K562 (cell line): ENCODE measurements around the gene GRK3. TPM values are rescaled to one million over a fixed set of nuclear protein-coding genes. Genes with fewer than 3 reads are reported as not detected.

ENCODE experiments used
- ATAC-seq: fragments of 200-7000 bp; cut with Tn5 transposase; 3 replicates; pipeline ENCODE4 v1.9.1; 2020; ENCODE audit warnings: moderate library complexity
- BruUV-seq: library from RNA; stranded (reverse); fragments of 400-500 nt; replicated peaks from 2 replicates; lab custom pipeline; 2021; lab: Mats Ljungman, UMichigan
- CTCF ChIA-PET: fragments of 300-600 bp; formaldehyde crosslinking; extraction: SDS; loops from one replicate; lab custom pipeline; 2021; ENCODE audit warnings: low intra/inter-chr PET ratio; lab: Yijun Ruan, JAX
- POLR2A ChIA-PET: fragments of 300-600, 350-650 bp; sonication (Branson Sonifier 250); formaldehyde crosslinking; extraction: SDS; loops from one replicate; lab custom pipeline; 2021; ENCODE audit warnings: antibody characterized with exemption, inconsistent platforms; lab: Yijun Ruan, JAX
- DNase-seq, 4 experiments: peaks; one replicate each; pipeline versions ENCODE4 v3.0.0 to v3.0.0-alpha.2; 2011 to 2018; ENCODE audit warnings: low spot score in 3 of 4, mixed read lengths in 3 of 4; ENCODE audit errors: extremely low read depth in 1 of 4
- FAIRE-seq: peaks from 2 replicates; lab custom pipeline; 2011; peaks lifted over from hg19 to GRCh38; lab: Jason Lieb, UNC
- H2AFZ ChIP-seq: 2 replicates; pipeline ENCODE4 v1.6.0; 2011; ENCODE audit warnings: low read depth, low read length, control low read depth, inconsistent platforms
- H3K27ac ChIP-seq: fragments of 200-600 bp; 3 replicates; pipeline ENCODE4 v1.8.0; 2011; ENCODE audit warnings: low read depth, mild to moderate bottlenecking, control low read depth, inconsistent platforms, low read length, moderate library complexity, mixed read lengths; ENCODE audit errors: extremely low read depth
- H3K27me3 ChIP-seq, 2 experiments: fragments of 300-600 bp in 1 of 2; 2 replicates in 1 of 2; 3 replicates in 1 of 2; pipeline versions ENCODE4 v1.6.0 to v1.8.0; 2011; ENCODE audit warnings: inconsistent platforms in 2 of 2, low read length in 2 of 2, mild to moderate bottlenecking in 1 of 2, mixed read lengths in 1 of 2, moderate library complexity in 1 of 2; ENCODE audit not compliant: control insufficient read depth in 2 of 2, insufficient read depth in 2 of 2
- H3K36me3 ChIP-seq: fragments of 300-600 bp; 3 replicates; pipeline ENCODE4 v1.8.0; 2011; ENCODE audit warnings: mild to moderate bottlenecking, low read length, inconsistent platforms; ENCODE audit not compliant: control insufficient read depth, insufficient read depth
- H3K4me1 ChIP-seq, 2 experiments: fragments of 200-600 bp in 1 of 2; replicated peaks in 1 of 2; 2 replicates in 1 of 2; 3 replicates in 1 of 2; pipeline versions ENCODE4 v1.5.1 to v1.8.0; 2011; ENCODE audit warnings: inconsistent platforms in 2 of 2, low read length in 2 of 2, mild to moderate bottlenecking in 1 of 2, mixed read lengths in 1 of 2, moderate library complexity in 1 of 2; ENCODE audit not compliant: control insufficient read depth in 2 of 2, insufficient read depth in 2 of 2
- H3K4me2 ChIP-seq: 2 replicates; pipeline ENCODE4 v1.6.1; 2011; ENCODE audit warnings: low read length, control low read depth, inconsistent platforms, mixed read lengths; ENCODE audit not compliant: insufficient read depth
- H3K4me3 ChIP-seq: fragments of 200-600 bp; sonication (generic), shearing (Covaris generic); 2 replicates; pipeline ENCODE4 v1.5.1; 2016; ENCODE audit warnings: control low read depth, inconsistent platforms
- H3K79me2 ChIP-seq: fragments of 200-600 bp; 3 replicates; pipeline ENCODE4 v1.8.0; 2011; ENCODE audit warnings: low read length, inconsistent platforms; ENCODE audit not compliant: control insufficient read depth, insufficient read depth
- H3K9ac ChIP-seq, 2 experiments: 2 replicates each; pipeline versions ENCODE4 v1.6.0 to v1.6.1; 2011; ENCODE audit warnings: low read depth in 2 of 2, low read length in 2 of 2, control low read depth in 1 of 2, inconsistent platforms in 1 of 2, mild to moderate bottlenecking in 1 of 2, mixed read lengths in 1 of 2; ENCODE audit not compliant: insufficient read depth in 1 of 2
- H3K9me1 ChIP-seq: one replicate; pipeline ENCODE4 v1.6.0; 2011; ENCODE audit warnings: inconsistent platforms, mild to moderate bottlenecking, low read length, moderate library complexity; ENCODE audit not compliant: control insufficient read depth, insufficient read depth
- H3K9me3 ChIP-seq: replicated peaks from 2 replicates; pipeline ENCODE4 v1.5.1; 2011; ENCODE audit warnings: low read depth, low read length, inconsistent platforms; ENCODE audit not compliant: control insufficient read depth, insufficient read depth
- H4K20me1 ChIP-seq: replicated peaks from 2 replicates; pipeline ENCODE4 v1.6.1; 2011; ENCODE audit warnings: low read length, inconsistent platforms, mixed read lengths; ENCODE audit not compliant: control insufficient read depth, insufficient read depth
- NONO ChIP-seq, 2 experiments: fragments of 200-400 bp in 1 of 2; fragments of 450-650 bp in 1 of 2; formaldehyde crosslinking in 1 of 2; IDR thresholded peaks; 2 replicates each; pipeline ENCODE4 v1.6.1; 2017; ENCODE audit warnings: low read depth in 2 of 2, mild to moderate bottlenecking in 2 of 2, moderate library complexity in 2 of 2, low read length in 1 of 2
- POLR2G ChIP-seq: fragments of 200-400 bp; formaldehyde crosslinking; IDR thresholded peaks from 2 replicates; pipeline ENCODE4 v1.6.1; 2017; ENCODE audit warnings: low read depth, mild to moderate bottlenecking, antibody characterized with exemption, low read length, moderate library complexity
- PURB ChIP-seq: sonication (generic); formaldehyde crosslinking; IDR thresholded peaks from 2 replicates; pipeline ENCODE4 v1.9.0; 2021; ENCODE audit warnings: low read depth, mild to moderate bottlenecking, missing genetic modification reagents
- RBM17 ChIP-seq: fragments of 200-400 bp; formaldehyde crosslinking; IDR thresholded peaks from 2 replicates; pipeline ENCODE4 v1.6.1; 2017; ENCODE audit warnings: low read depth, mild to moderate bottlenecking, low read length, borderline replicate concordance
- ZNF274 ChIP-seq: IDR thresholded peaks from 2 replicates; pipeline ENCODE4 v1.6.1; 2011; ENCODE audit warnings: low read depth, mild to moderate bottlenecking, low read length, moderate library complexity, borderline replicate concordance
- ZNF696 ChIP-seq: fragments of 250-450 bp; sonication (Bioruptor Pico); conservative IDR thresholded peaks from 2 replicates; pipeline ENCODE4 v1.4.0; 2020; ENCODE audit warnings: mild to moderate bottlenecking, moderate library complexity
- ZNF764 ChIP-seq: fragments of 250-450 bp; sonication (Bioruptor Pico); IDR thresholded peaks from 2 replicates; pipeline ENCODE4 v1.4.0; 2020; ENCODE audit warnings: low read depth, mild to moderate bottlenecking, moderate library complexity
- ZNF766 ChIP-seq: fragments of 200-800 bp; sonication (Bioruptor generic); conservative IDR thresholded peaks from 2 replicates; pipeline ENCODE4 v1.6.1; 2016; ENCODE audit warnings: missing genetic modification characterization, missing compliant biosample characterization
- WGBS: fragments of 100-300 bp; shearing (Covaris generic); methylation state at CpG from one replicate; pipeline ENCODE4 v1.1.6; 2016; ENCODE audit warnings: low coverage, mixed read lengths; ENCODE audit not compliant: insufficient coverage; ENCODE audit errors: missing lambda C conversion rate; 5-methylcytosine and 5-hydroxymethylcytosine counted together
- in situ Hi-C: fragments of 300-500 bp; cut with MboI; formaldehyde crosslinking; loops from 4 replicates; pipeline ENCODE4 v1.15.0; 2018; ENCODE audit warnings: inconsistent platforms, mixed read lengths
- intact Hi-C: fragments of 100-400 bp; cut with micrococcal nuclease; formaldehyde crosslinking; loops from 2 replicates; pipeline ENCODE4 v1.14.2; 2022
- polyA plus RNA-seq, 8 experiments: library from polyadenylated mRNA; depleted of rRNA in 4 of 8; stranded (reverse) in 5 of 8; unstranded in 3 of 8; fragments of >200 nt; fragmentation: Nextera tagmentation in 2 of 8; fragmentation: Illumina TruSeq in 1 of 8; extraction: Ambion mirVana in 2 of 8; extraction: Trizol in 1 of 8; gene quantifications; 2 replicates each; pipeline versions ENCODE4 v1.2.1 to v1.2.3, GENCODE V29; 2011 to 2014; ENCODE audit warnings: inconsistent platforms in 1 of 8, missing spikeins in 1 of 8
- total RNA-seq, 7 experiments: library from RNA; depleted of rRNA in 6 of 7; stranded (reverse); fragments of >200 nt in 6 of 7; fragmentation: Illumina TruSeq in 2 of 7; extraction: Trizol in 2 of 7; gene quantifications; 2 replicates each; pipeline versions ENCODE4 v1.2.1 to v1.2.3, GENCODE V29; 2011 to 2021; ENCODE audit warnings: low replicate concordance in 1 of 7
- TF ChIP-seq, protein P1 (sequence below): sonication (generic); formaldehyde crosslinking; IDR thresholded peaks from 2 replicates; pipeline ENCODE4 v1.8.1; 2023; ENCODE audit warnings: missing genetic modification reagents, mild to moderate bottlenecking, borderline replicate concordance
- TF ChIP-seq, protein P2 (sequence below): fragments of 250-450 bp; sonication (Bioruptor Pico); IDR thresholded peaks from 2 replicates; pipeline ENCODE4 v1.4.0; 2020; ENCODE audit warnings: borderline replicate concordance

GRK3 gene
- total and polyA plus RNA-seq, 9 of the 15 experiments (the other 6 are each of a cell fraction or from before 2014, with no cell fraction given) = 1.4 to 7.6 (median 3.6) TPM

DNA sequence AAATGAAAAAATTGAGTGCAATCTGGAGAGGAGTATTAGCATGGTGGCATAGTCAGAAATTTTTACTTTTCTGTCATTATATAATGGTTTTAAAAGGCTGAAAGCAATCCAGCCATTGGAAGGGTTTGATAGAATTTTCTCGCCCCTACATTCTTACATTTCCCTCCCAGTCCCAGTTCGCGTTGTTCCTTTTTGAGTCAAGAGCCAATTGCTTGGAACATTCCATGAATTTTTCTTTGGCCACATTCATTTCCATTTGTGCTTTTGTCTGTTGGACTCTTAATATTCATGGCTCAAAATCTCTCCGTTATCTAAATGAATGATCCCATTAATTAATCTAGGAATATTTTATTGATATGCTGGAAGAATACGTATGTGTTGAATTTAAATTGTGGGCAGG is 66.0 kb downstream of the GRK3 start (continued):
- TF ChIP-seq, protein P1, sequence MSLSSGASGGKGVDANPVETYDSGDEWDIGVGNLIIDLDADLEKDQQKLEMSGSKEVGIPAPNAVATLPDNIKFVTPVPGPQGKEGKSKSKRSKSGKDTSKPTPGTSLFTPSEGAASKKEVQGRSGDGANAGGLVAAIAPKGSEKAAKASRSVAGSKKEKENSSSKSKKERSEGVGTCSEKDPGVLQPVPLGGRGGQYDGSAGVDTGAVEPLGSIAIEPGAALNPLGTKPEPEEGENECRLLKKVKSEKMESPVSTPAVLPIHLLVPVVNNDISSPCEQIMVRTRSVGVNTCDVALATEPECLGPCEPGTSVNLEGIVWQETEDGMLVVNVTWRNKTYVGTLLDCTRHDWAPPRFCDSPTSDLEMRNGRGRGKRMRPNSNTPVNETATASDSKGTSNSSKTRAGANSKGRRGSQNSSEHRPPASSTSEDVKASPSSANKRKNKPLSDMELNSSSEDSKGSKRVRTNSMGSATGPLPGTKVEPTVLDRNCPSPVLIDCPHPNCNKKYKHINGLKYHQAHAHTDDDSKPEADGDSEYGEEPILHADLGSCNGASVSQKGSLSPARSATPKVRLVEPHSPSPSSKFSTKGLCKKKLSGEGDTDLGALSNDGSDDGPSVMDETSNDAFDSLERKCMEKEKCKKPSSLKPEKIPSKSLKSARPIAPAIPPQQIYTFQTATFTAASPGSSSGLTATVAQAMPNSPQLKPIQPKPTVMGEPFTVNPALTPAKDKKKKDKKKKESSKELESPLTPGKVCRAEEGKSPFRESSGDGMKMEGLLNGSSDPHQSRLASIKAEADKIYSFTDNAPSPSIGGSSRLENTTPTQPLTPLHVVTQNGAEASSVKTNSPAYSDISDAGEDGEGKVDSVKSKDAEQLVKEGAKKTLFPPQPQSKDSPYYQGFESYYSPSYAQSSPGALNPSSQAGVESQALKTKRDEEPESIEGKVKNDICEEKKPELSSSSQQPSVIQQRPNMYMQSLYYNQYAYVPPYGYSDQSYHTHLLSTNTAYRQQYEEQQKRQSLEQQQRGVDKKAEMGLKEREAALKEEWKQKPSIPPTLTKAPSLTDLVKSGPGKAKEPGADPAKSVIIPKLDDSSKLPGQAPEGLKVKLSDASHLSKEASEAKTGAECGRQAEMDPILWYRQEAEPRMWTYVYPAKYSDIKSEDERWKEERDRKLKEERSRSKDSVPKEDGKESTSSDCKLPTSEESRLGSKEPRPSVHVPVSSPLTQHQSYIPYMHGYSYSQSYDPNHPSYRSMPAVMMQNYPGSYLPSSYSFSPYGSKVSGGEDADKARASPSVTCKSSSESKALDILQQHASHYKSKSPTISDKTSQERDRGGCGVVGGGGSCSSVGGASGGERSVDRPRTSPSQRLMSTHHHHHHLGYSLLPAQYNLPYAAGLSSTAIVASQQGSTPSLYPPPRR (CRISPR knock-in tag) = no peak
- TF ChIP-seq ZNF274 (no peak), RBM17 (no peak)

DNA sequence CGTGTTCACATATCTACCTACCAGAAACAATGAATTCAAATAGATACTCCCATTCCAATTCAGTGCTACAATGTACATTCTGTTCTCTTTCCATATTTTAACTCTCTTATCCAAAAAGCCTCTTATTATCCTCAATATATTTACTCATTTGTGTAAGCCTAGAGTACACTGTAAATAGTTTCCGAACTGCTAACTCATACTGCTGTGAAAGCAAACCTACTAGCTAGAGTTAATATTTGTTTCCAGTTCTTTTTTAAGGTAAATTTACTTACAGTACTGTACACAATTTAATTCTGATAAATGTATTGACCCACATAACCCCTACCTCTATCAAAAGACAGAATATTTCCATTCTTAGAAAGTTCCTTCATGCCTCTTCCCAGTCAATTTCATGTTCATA is 71.8 kb downstream of the GRK3 start:
- H3K9me1 ChIP-seq = no peaks in the 10 kb centered on the region
- WGBS = 50% methylated on average over 2 of the region's 2 CpGs
- no peak for TF ChIP-seq ZNF766 (CRISPR knock-in tag)
- TF ChIP-seq ZNF696 (CRISPR knock-in tag) = no peak
- TF ChIP-seq ZNF764 (CRISPR knock-in tag) = no peak
- no peak for TF ChIP-seq PURB (CRISPR knock-in tag)
- TF ChIP-seq POLR2G = no peak
- no peak for TF ChIP-seq NONO (IDR thresholded peaks at IDR 0.05; ENCODE audit: low read depth in 2 of 2, low read length in 1 of 2)
- TF ChIP-seq, protein P2, sequence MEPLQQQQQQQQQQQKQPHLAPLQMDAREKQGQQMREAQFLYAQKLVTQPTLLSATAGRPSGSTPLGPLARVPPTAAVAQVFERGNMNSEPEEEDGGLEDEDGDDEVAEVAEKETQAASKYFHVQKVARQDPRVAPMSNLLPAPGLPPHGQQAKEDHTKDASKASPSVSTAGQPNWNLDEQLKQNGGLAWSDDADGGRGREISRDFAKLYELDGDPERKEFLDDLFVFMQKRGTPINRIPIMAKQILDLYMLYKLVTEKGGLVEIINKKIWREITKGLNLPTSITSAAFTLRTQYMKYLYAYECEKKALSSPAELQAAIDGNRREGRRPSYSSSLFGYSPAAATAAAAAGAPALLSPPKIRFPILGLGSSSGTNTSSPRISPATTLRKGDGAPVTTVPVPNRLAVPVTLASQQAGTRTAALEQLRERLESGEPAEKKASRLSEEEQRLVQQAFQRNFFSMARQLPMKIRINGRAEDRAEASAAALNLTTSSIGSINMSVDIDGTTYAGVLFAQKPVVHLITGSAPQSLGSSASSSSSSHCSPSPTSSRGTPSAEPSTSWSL (CRISPR knock-in tag) = no peak

More for the DNA sequence above, 71.8 kb downstream of the GRK3 start:
- no TSS peak for BruUV-seq
- no peaks in the 10 kb centered on the region for H3K36me3 ChIP-seq
- no peaks in the 10 kb centered on the region for H3K4me1 ChIP-seq
- H3K27ac ChIP-seq = no peak overlapping the region
- H3K4me2 ChIP-seq = no peak overlapping the region
- FAIRE-seq (no peak), ATAC-seq (no peak), DNase-seq (no peak)
- ChIA-PET POLR2A (no interaction called here), CTCF (no interaction called here)
- no peaks in the 10 kb centered on the region for H3K27me3 ChIP-seq
- H3K9me3 ChIP-seq = no peaks in the 10 kb centered on the region
- H3K79me2 ChIP-seq = no peaks in the 10 kb centered on the region
- H3K4me3 ChIP-seq = no peak overlapping the region
- in situ Hi-C loops = no loop called here
- no peak overlapping the region for H2AFZ ChIP-seq
- intact Hi-C loops = no loop called here
- H3K9ac ChIP-seq = no peak overlapping the region
- H4K20me1 ChIP-seq = no peaks in the 10 kb centered on the region
